ENCODE measurements around the gene ACTA1. TPM values are rescaled to one million over a fixed set of nuclear protein-coding genes. Genes with fewer than 3 reads are reported as not detected.

ACTA1 gene
- total and polyA plus RNA-seq, 2 donors (not counting 1 experiment from before 2014, with no cell fraction given): 0.21 TPM; not detected in 1

DNA sequence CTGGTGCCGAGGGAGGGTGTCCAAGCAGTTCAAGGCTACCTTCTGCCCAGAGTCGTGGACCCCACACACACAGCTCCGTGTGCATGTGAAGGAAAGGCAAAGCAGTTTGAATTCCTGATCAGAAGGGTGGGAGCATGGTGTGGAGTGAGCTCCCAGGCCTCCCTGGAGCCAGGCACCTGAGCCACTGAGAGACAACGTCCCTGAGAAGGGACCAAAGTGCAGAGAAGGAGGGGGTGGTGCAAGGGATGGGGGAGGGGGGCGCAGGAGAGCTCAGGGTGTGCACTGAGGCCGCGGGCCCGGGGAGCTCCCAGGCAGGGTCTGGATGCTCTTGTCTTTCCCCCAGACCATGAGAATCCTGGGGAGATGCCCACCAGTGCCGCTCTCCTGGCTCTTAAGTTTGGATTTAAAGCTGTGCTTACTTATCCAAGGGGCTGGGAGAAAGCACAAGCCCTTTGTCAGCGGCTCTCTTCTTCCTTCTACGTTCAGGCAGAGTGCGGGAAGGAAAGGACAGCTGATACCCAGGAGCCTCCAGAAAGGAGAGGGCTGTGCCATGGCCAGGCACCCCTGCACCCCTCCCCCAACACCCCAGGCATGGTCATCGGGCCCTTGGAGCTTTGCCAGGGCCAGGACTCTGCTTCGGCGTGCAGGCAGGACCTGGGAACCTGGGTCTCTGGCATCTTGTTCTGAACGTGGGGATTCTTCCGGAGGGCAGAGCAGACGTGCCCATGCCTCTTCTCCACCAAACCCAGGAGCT is 24.1 kb downstream of the ACTA1 start:
- H3K27ac Mint-ChIP-seq: no peak overlapping the region
- no peaks in the 10 kb centered on the region for H4K20me1 ChIP-seq (ENCODE audit: control insufficient read depth, insufficient read depth, low read length, poor library complexity, severe bottlenecking)
- H3K4me1 Mint-ChIP-seq: peaks cover 18% of the 10 kb centered on the region
- H3K9ac ChIP-seq (ENCODE audit: low read length): no peak overlapping the region
- no peak overlapping the region for H3K27ac ChIP-seq (ENCODE audit: low read length in 2 of 2)
- no peak overlapping the region for H3K4me3 ChIP-seq (ENCODE audit: control extremely low read depth in 1 of 5, extremely low read depth in 1 of 5, insufficient read depth in 1 of 5, low read depth in 2 of 5, low read length in 4 of 5)
- no peak overlapping the region for H3K4me2 ChIP-seq (replicated peaks; ENCODE audit: low read depth, low read length, poor library complexity, severe bottlenecking)
- no peak for DNase-seq
- no peak for TF ChIP-seq EZH2 (IDR thresholded peaks at IDR 0.05; ENCODE audit: borderline replicate concordance, insufficient read depth, low read depth, low read length, poor library complexity, severe bottlenecking)
- TF ChIP-seq, protein P1, sequence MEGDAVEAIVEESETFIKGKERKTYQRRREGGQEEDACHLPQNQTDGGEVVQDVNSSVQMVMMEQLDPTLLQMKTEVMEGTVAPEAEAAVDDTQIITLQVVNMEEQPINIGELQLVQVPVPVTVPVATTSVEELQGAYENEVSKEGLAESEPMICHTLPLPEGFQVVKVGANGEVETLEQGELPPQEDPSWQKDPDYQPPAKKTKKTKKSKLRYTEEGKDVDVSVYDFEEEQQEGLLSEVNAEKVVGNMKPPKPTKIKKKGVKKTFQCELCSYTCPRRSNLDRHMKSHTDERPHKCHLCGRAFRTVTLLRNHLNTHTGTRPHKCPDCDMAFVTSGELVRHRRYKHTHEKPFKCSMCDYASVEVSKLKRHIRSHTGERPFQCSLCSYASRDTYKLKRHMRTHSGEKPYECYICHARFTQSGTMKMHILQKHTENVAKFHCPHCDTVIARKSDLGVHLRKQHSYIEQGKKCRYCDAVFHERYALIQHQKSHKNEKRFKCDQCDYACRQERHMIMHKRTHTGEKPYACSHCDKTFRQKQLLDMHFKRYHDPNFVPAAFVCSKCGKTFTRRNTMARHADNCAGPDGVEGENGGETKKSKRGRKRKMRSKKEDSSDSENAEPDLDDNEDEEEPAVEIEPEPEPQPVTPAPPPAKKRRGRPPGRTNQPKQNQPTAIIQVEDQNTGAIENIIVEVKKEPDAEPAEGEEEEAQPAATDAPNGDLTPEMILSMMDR (IDR thresholded peaks at IDR 0.05): no peak
- no peak overlapping the region for H3K4me3 Mint-ChIP-seq
- no peaks in the 10 kb centered on the region for H3K79me2 ChIP-seq (ENCODE audit: control insufficient read depth, insufficient read depth, low read length)
- H3K9me3 ChIP-seq (ENCODE audit: control extremely low read depth in 1 of 3, control insufficient read depth in 2 of 3, insufficient read depth in 1 of 3, low read length in 2 of 3): peaks cover 0 to 10% (median 0%) of the 10 kb centered on the region in 3 donors
- H3K27me3 Mint-ChIP-seq: peaks cover 45% of the 10 kb centered on the region
- 36% methylated on average over 16 of the region's 18 CpGs for WGBS (ENCODE audit: insufficient coverage)
- no peak for ATAC-seq (ENCODE audit: low read depth)
- CTCF ChIA-PET: interaction anchor here (0.6 to 4.6 kb wide), 2 partner anchors 36 to 71 kb away, joined by 3 to 21 read pairs; no protein-coding TSS in a partner anchor
- peaks cover 0 to 50% (median 23%) of the 10 kb centered on the region in 4 experiments for H3K27me3 ChIP-seq (replicated peaks in 1 of 4; ENCODE audit: control extremely low read depth in 1 of 4, control insufficient read depth in 3 of 4, insufficient read depth in 4 of 4, low read length in 3 of 4)
- POLR2A ChIA-PET: no interaction called here
- H3K4me1 ChIP-seq (ENCODE audit: control insufficient read depth in 2 of 2, insufficient read depth in 2 of 2, low read length in 2 of 2): peaks cover 12 to 15% of the 10 kb centered on the region in 2 donors
- H2AFZ ChIP-seq (ENCODE audit: insufficient read depth, low read depth, low read length, poor library complexity, severe bottlenecking): no peak overlapping the region
- intact Hi-C loops (cut with micrococcal nuclease): no loop called here
- H3K36me3 ChIP-seq (replicated peaks in 1 of 2; ENCODE audit: control extremely low read depth in 1 of 2, control insufficient read depth in 1 of 2, extremely low read depth in 1 of 2, insufficient read depth in 2 of 2, low read length in 1 of 2): no peaks in the 10 kb centered on the region
- no peaks in the 10 kb centered on the region for H3K9me3 Mint-ChIP-seq (ENCODE audit: insufficient read depth)

DNA sequence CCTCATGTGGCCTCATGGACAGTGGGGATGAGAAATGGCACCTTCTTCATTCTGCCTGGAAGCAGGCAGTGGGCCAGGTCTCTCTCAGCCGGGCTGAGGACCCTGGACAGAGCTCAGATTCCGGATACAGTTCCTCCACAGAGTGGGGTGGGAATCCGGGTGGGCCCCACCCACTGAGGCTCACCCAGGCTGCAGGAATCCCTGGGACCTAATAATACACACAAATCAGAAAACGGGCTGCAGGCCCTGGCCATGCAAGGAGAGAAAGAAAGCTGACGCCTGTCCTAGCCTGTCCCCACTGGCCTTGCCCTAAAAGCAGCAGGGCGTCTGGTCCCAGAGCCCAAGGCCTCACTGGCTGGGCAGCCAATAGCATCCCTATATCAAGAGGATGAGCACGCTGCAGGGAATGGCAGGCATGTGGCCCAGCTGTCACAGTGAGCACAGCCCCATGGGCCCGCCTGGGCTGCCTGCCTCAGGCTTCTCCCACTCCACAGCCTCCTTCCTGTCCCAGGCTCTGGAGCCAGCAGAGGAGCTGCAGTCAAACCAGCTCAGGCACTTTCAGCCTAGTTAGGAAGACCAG is 25.3 kb downstream of the ACTA1 start:
- 63% methylated on average over 8 of the region's 8 CpGs for WGBS (ENCODE audit: insufficient coverage)
- intact Hi-C loops (cut with micrococcal nuclease): no loop called here

More for the DNA sequence above, 25.3 kb downstream of the ACTA1 start:
- ChIA-PET CTCF (interaction anchor here (4.6 kb wide), 1 partner anchor 73 kb away, joined by 21 read pairs; no protein-coding TSS in a partner anchor), POLR2A (no interaction called here)
- no peak overlapping the region for H3K4me3 Mint-ChIP-seq
- Histone ChIP-seq H3K9ac (ENCODE audit: low read length) (no peak overlapping the region), H3K79me2 (ENCODE audit: control insufficient read depth, insufficient read depth, low read length) (no peaks in the 10 kb centered on the region), H3K9me3 (ENCODE audit: control extremely low read depth in 1 of 3, control insufficient read depth in 2 of 3, insufficient read depth in 1 of 3, low read length in 2 of 3) (peaks cover 0 to 10% (median 0%) of the 10 kb centered on the region in 3 donors), H4K20me1 (ENCODE audit: control insufficient read depth, insufficient read depth, low read length, poor library complexity, severe bottlenecking) (no peaks in the 10 kb centered on the region), H3K4me2 (replicated peaks; ENCODE audit: low read depth, low read length, poor library complexity, severe bottlenecking) (no peak overlapping the region), H3K4me3 (ENCODE audit: control extremely low read depth in 1 of 5, extremely low read depth in 1 of 5, insufficient read depth in 1 of 5, low read depth in 2 of 5, low read length in 4 of 5) (no peak overlapping the region), H3K4me1 (ENCODE audit: control insufficient read depth in 2 of 2, insufficient read depth in 2 of 2, low read length in 2 of 2) (peaks cover 12 to 15% of the 10 kb centered on the region in 2 donors), H3K27ac (ENCODE audit: low read length in 2 of 2) (no peak overlapping the region), H3K27me3 (replicated peaks in 1 of 4; ENCODE audit: control extremely low read depth in 1 of 4, control insufficient read depth in 3 of 4, insufficient read depth in 4 of 4, low read length in 3 of 4) (peaks cover 0 to 58% (median 23%) of the 10 kb centered on the region in 4 experiments), H3K36me3 (replicated peaks in 1 of 2; ENCODE audit: control extremely low read depth in 1 of 2, control insufficient read depth in 1 of 2, extremely low read depth in 1 of 2, insufficient read depth in 2 of 2, low read length in 1 of 2) (no peaks in the 10 kb centered on the region), H2AFZ (ENCODE audit: insufficient read depth, low read depth, low read length, poor library complexity, severe bottlenecking) (no peak overlapping the region)
- no peaks in the 10 kb centered on the region for H3K9me3 Mint-ChIP-seq (ENCODE audit: insufficient read depth)
- DNase-seq: no peak
- TF ChIP-seq, protein P1 (IDR thresholded peaks at IDR 0.05): no peak
- no peak for TF ChIP-seq EZH2 (IDR thresholded peaks at IDR 0.05; ENCODE audit: borderline replicate concordance, insufficient read depth, low read depth, low read length, poor library complexity, severe bottlenecking)
- H3K4me1 Mint-ChIP-seq: peaks cover 18% of the 10 kb centered on the region
- peaks cover 51% of the 10 kb centered on the region for H3K27me3 Mint-ChIP-seq
- H3K27ac Mint-ChIP-seq: no peak overlapping the region
- ATAC-seq (ENCODE audit: low read depth): no peak

All from B cell (primary cell).